H1 (cell line): ENCODE measurements around the gene PRKAG1. TPM values are rescaled to one million over a fixed set of nuclear protein-coding genes. Genes with fewer than 3 reads are reported as not detected.

Source experiments
- CTCF ChIA-PET: fragments of 300-600 bp; sonication (Branson Sonifier 250); formaldehyde crosslinking; loops from one replicate; lab custom pipeline; 2021; ENCODE audit not compliant: partially characterized antibody; lab: Charles Lee
- POLR2A ChIA-PET: fragments of 300-600 bp; sonication (Branson Sonifier 250); formaldehyde crosslinking; loops from one replicate; lab custom pipeline; 2021; ENCODE audit warnings: inconsistent platforms; ENCODE audit not compliant: partially characterized antibody; lab: Charles Lee
- DNase-seq, 2 experiments: peaks; one replicate each; pipeline versions ENCODE4 v3.0.0 to v3.0.0-alpha.2; 2010 to 2022; ENCODE audit warnings: low spot score in 2 of 2, low read depth in 1 of 2, mixed read lengths in 1 of 2
- FAIRE-seq: peaks from 2 replicates; lab custom pipeline; 2011; peaks lifted over from hg19 to GRCh38; lab: Jason Lieb, UNC
- H2AFZ ChIP-seq: 2 replicates; pipeline ENCODE4 v1.8.1; 2012; ENCODE audit warnings: low read length, inconsistent platforms
- H2AK5ac ChIP-seq: 2 replicates; pipeline ENCODE4 v1.6.1; 2013; ENCODE audit warnings: low read depth, low read length
- H2BK120ac ChIP-seq: replicated peaks from 2 replicates; pipeline ENCODE3; 2013; ENCODE audit warnings: low read depth, low read length, inconsistent platforms
- H2BK12ac ChIP-seq: 2 replicates; pipeline ENCODE4 v1.6.1; 2013; ENCODE audit warnings: low read depth, low read length
- H2BK15ac ChIP-seq: 2 replicates; pipeline ENCODE4 v1.6.1; 2013; ENCODE audit warnings: low read length
- H2BK20ac ChIP-seq: 2 replicates; pipeline ENCODE4 v1.6.1; 2013; ENCODE audit warnings: low read length
- H2BK5ac ChIP-seq: 2 replicates; pipeline ENCODE4 v1.6.1; 2013; ENCODE audit warnings: low read depth, low read length
- H3K14ac ChIP-seq: 2 replicates; pipeline ENCODE4 v1.6.1; 2013; ENCODE audit warnings: inconsistent platforms; ENCODE audit not compliant: insufficient read length
- H3K18ac ChIP-seq: 2 replicates; pipeline ENCODE4 v1.6.1; 2013; ENCODE audit warnings: low read length; ENCODE audit errors: extremely low read depth
- H3K23ac ChIP-seq: 2 replicates; pipeline ENCODE4 v1.6.1; 2013; ENCODE audit warnings: inconsistent platforms; ENCODE audit not compliant: insufficient read length
- H3K23me2 ChIP-seq: 2 replicates; pipeline ENCODE4 v1.6.1; 2013; ENCODE audit warnings: low read depth, low read length
- H3K27ac ChIP-seq: 2 replicates; pipeline ENCODE4 v1.6.1; 2011; ENCODE audit warnings: low read depth, low read length, inconsistent platforms
- H3K27me3 ChIP-seq, 4 experiments: replicated peaks in 1 of 4; 1 replicate in 1 of 4; 2 replicates in 3 of 4; pipeline versions ENCODE4 v1.6.1 to v1.8.1; 2011 to 2013; ENCODE audit warnings: low read length in 3 of 4, mild to moderate bottlenecking in 3 of 4, inconsistent platforms in 2 of 4, mixed read lengths in 2 of 4, moderate library complexity in 1 of 4; ENCODE audit not compliant: control insufficient read depth in 3 of 4, insufficient read depth in 3 of 4; ENCODE audit errors: extremely low read depth in 1 of 4
- H3K36me3 ChIP-seq, 4 experiments: 2 replicates each; pipeline versions ENCODE4 v1.6.1 to v1.8.1; 2011 to 2013; ENCODE audit warnings: mild to moderate bottlenecking in 4 of 4, low read length in 3 of 4, moderate library complexity in 2 of 4, control low read depth in 1 of 4, inconsistent platforms in 1 of 4; ENCODE audit not compliant: insufficient read depth in 4 of 4, control insufficient read depth in 2 of 4
- H3K4ac ChIP-seq: replicated peaks from 2 replicates; pipeline ENCODE3; 2013; ENCODE audit warnings: low read length, low read depth, mixed read lengths, inconsistent platforms; ENCODE audit not compliant: insufficient read length
- H3K4me1 ChIP-seq, 4 experiments: replicated peaks in 1 of 4; 1 replicate in 1 of 4; 2 replicates in 3 of 4; pipeline versions ENCODE4 v1.6.1 to v1.8.1; 2011 to 2013; ENCODE audit warnings: low read length in 3 of 4, inconsistent platforms in 2 of 4, mixed read lengths in 1 of 4; ENCODE audit not compliant: insufficient read depth in 4 of 4, control insufficient read depth in 3 of 4
- H3K4me2 ChIP-seq, 2 experiments: 2 replicates each; pipeline versions ENCODE4 v1.6.1 to v1.8.1; 2011 to 2013; ENCODE audit warnings: low read depth in 2 of 2, low read length in 2 of 2, control low read depth in 1 of 2, inconsistent platforms in 1 of 2, mild to moderate bottlenecking in 1 of 2; ENCODE audit not compliant: insufficient read depth in 1 of 2
- H3K4me3 ChIP-seq, 4 experiments: fragments of 200-600, 300-600 bp in 1 of 4; sonication (generic), shearing (Covaris generic), sonication (Bioruptor Twin) in 1 of 4; 2 replicates each; pipeline versions ENCODE4 v1.5.1 to v1.8.1; 2011 to 2016; ENCODE audit warnings: low read length in 4 of 4, low read depth in 3 of 4, control low read depth in 2 of 4, inconsistent platforms in 2 of 4, mild to moderate bottlenecking in 2 of 4, mixed read lengths in 1 of 4, moderate library complexity in 1 of 4; ENCODE audit not compliant: insufficient read depth in 2 of 4; ENCODE audit errors: extremely low read depth in 1 of 4
- H3K56ac ChIP-seq: replicated peaks from 2 replicates; pipeline ENCODE3; 2013; ENCODE audit warnings: low read depth, mild to moderate bottlenecking, mixed read lengths, low read length, inconsistent platforms; ENCODE audit not compliant: insufficient read length
- H3K79me1 ChIP-seq: 2 replicates; pipeline ENCODE4 v1.6.1; 2013; ENCODE audit warnings: low read depth, low read length, control low read depth
- H3K79me2 ChIP-seq, 2 experiments: 2 replicates each; pipeline versions ENCODE4 v1.6.1 to v1.8.1; 2012 to 2013; ENCODE audit warnings: low read length in 2 of 2, mild to moderate bottlenecking in 2 of 2, inconsistent platforms in 1 of 2; ENCODE audit not compliant: insufficient read depth in 2 of 2, control insufficient read depth in 1 of 2
- H3K9ac ChIP-seq, 4 experiments: replicated peaks in 1 of 4; 1 replicate in 1 of 4; 2 replicates in 3 of 4; pipeline versions ENCODE4 v1.6.1 to v1.8.1; 2011 to 2013; ENCODE audit warnings: low read depth in 3 of 4, low read length in 3 of 4, control low read depth in 2 of 4, mild to moderate bottlenecking in 2 of 4, moderate library complexity in 2 of 4, inconsistent platforms in 1 of 4; ENCODE audit errors: extremely low read depth in 1 of 4
- H3K9me3 ChIP-seq, 2 experiments: 2 replicates each; pipeline versions ENCODE4 v1.6.1 to v1.8.1; 2012 to 2013; ENCODE audit warnings: mild to moderate bottlenecking in 2 of 2, moderate library complexity in 2 of 2, control low read depth in 1 of 2, inconsistent platforms in 1 of 2, low read depth in 1 of 2, low read length in 1 of 2, mixed read lengths in 1 of 2; ENCODE audit not compliant: insufficient read depth in 2 of 2
- H4K20me1 ChIP-seq, 2 experiments: replicated peaks in 1 of 2; 2 replicates each; pipeline versions ENCODE3 to v1.8.1; 2011 to 2013; ENCODE audit warnings: inconsistent platforms in 2 of 2, low read length in 2 of 2, mild to moderate bottlenecking in 1 of 2; ENCODE audit not compliant: insufficient read depth in 2 of 2, control insufficient read depth in 1 of 2
- H4K5ac ChIP-seq: 2 replicates; pipeline ENCODE4 v1.6.1; 2013; ENCODE audit warnings: low read length, low read depth, mixed read lengths, inconsistent platforms; ENCODE audit not compliant: insufficient read length
- H4K8ac ChIP-seq: 2 replicates; pipeline ENCODE4 v1.8.0; 2013; ENCODE audit warnings: mild to moderate bottlenecking, moderate library complexity, low read length, inconsistent platforms; ENCODE audit not compliant: insufficient read depth; ENCODE audit errors: extremely low read depth
- H4K91ac ChIP-seq: replicated peaks from 2 replicates; pipeline ENCODE3; 2013; ENCODE audit warnings: low read length, mixed read lengths, inconsistent platforms; ENCODE audit not compliant: insufficient read length
- ATF3 ChIP-seq: IDR thresholded peaks from 2 replicates; pipeline ENCODE4 v1.6.1; 2011; ENCODE audit warnings: low read depth, mild to moderate bottlenecking, low read length; ENCODE audit not compliant: insufficient read depth
- BACH1 ChIP-seq: IDR thresholded peaks from 2 replicates; pipeline ENCODE4 v1.6.1; 2012; ENCODE audit warnings: low read length, improper control_type of control experiment
- BCL11A ChIP-seq, 2 experiments: IDR thresholded peaks; one replicate each; pipeline ENCODE4 v1.6.1; 2011; ENCODE audit warnings: low read depth in 2 of 2, low read length in 2 of 2, mild to moderate bottlenecking in 2 of 2
- CTCF ChIP-seq, 3 experiments: IDR thresholded peaks; 1 replicate in 2 of 3; 2 replicates in 1 of 3; pipeline versions ENCODE4 v1.5.1 to v1.6.1; 2011; ENCODE audit warnings: low read length in 3 of 3, mild to moderate bottlenecking in 3 of 3, inconsistent platforms in 2 of 3, low read depth in 1 of 3, moderate library complexity in 1 of 3; ENCODE audit not compliant: insufficient read depth in 1 of 3; ENCODE audit errors: control extremely low read depth in 1 of 3
- KDM1A ChIP-seq: fragments of 200-600, 300-600 bp; sonication (generic); IDR thresholded peaks from 2 replicates; pipeline ENCODE4 v1.7.1; 2016; ENCODE audit warnings: mild to moderate bottlenecking, low read length, borderline replicate concordance
- WGBS, 2 experiments: shearing (Covaris generic) in 1 of 2; methylation state at CpG; one replicate each; pipeline versions ENCODE4 v1.1.6 to v1.1.7; 2013 to 2015; ENCODE audit warnings: low lambda C conversion rate in 2 of 2, mixed read lengths in 2 of 2, inconsistent platforms in 1 of 2, low coverage in 1 of 2, missing lambda C conversion rate in 1 of 2; ENCODE audit not compliant: insufficient replicate concordance in 2 of 2, insufficient coverage in 1 of 2, insufficient read length in 1 of 2; ENCODE audit errors: extremely low coverage in 1 of 2, missing lambda C conversion rate in 1 of 2; 5-methylcytosine and 5-hydroxymethylcytosine counted together
- polyA plus RNA-seq, 7 experiments: library from polyadenylated mRNA; depleted of rRNA in 3 of 7; stranded (reverse) in 5 of 7; unstranded in 2 of 7; fragments of >200 nt in 5 of 7; fragments of 200-250 nt in 2 of 7; gene quantifications; 1 replicate in 5 of 7; 2 replicates in 1 of 7; 4 replicates in 1 of 7; pipeline versions ENCODE4 v1.2.1 to v1.2.3, GENCODE V29; 2011 to 2013; ENCODE audit warnings: missing spikeins in 2 of 7, mixed read lengths in 2 of 7
- total RNA-seq: library from RNA; stranded (reverse); fragmentation: NEBNext Ultra II Directional; extraction: Animal tissue kit (Norgen Biotek cat#: 25700); gene quantifications from 2 replicates; pipeline ENCODE4 v1.2.1, GENCODE V29; 2021

Gene PRKAG1
- total and polyA plus RNA-seq, 2 of the 8 experiments (the other 6 are each of a cell fraction or from before 2014, with no cell fraction given) = 38.6 to 57.5 TPM

GRCh38 chr12:48977290-48978281 is 41.0 kb downstream of the PRKAG1 start:
- Histone ChIP-seq H3K27me3 (peaks cover 78 to 99% (median 96%) of the 10 kb centered on the region in 4 experiments), H2BK5ac (no peak overlapping the region), H3K23me2 (peaks cover 15% of the 10 kb centered on the region), H2BK20ac (peak overlapping the region; percentile 35; the same call in 1 of the 2 replicates), H3K79me1 (no peaks in the 10 kb centered on the region), H2BK12ac (peak overlapping the region; percentile 6; the same call in 1 of the 2 replicates), H4K8ac (peak overlapping the region; percentile 51), H2AFZ (no peak overlapping the region), H2BK120ac (no peak overlapping the region), H4K91ac (no peak overlapping the region), H3K14ac (no peak overlapping the region), H3K4me3 (peak overlapping the region in 3 of 4 experiments; percentile 16 to 57 (median 26); a peak in 4 of 8 replicates), H4K5ac (no peak overlapping the region), H3K18ac (no peak overlapping the region), H3K4me2 (peak overlapping the region; percentile 65; a peak in 3 of 4 replicates), H2BK15ac (peak overlapping the region; percentile 72; the same call in 1 of the 2 replicates), H3K27ac (no peak overlapping the region), H3K9ac (no peak overlapping the region), H3K4me1 (peaks cover 0 to 39% (median 30%) of the 10 kb centered on the region in 4 experiments; a peak in 6 of 7 replicates), H3K79me2 (no peaks in the 10 kb centered on the region), H4K20me1 (peaks cover 8 to 14% of the 10 kb centered on the region in 2 experiments), H2AK5ac (peak overlapping the region; percentile 91), H3K56ac (no peak overlapping the region), H3K4ac (no peak overlapping the region), H3K9me3 (no peaks in the 10 kb centered on the region), H3K36me3 (peaks cover 0 to 6% (median 0%) of the 10 kb centered on the region in 4 experiments; a peak in 1 of 8 replicates), H3K23ac (no peak overlapping the region)
- DNase-seq (peak in 1 of 2 experiments; percentile 88), FAIRE-seq (no peak)
- ChIA-PET CTCF (interaction anchor here (0.6 to 40.8 kb wide), 32 partner anchors 7 to 365 kb away, joined by 3 to 1336 read pairs (median 4); partner anchors contain the start of genes ARF3, DDN, DDX23 and FKBP11), POLR2A (interaction anchor here (1.3 to 4.3 kb wide), 4 partner anchors 9 to 112 kb away, joined by 3 to 21 read pairs (median 6); partner anchors contain the start of gene RND1)
- WGBS, 2 experiments = 38% methylated on average over 20 of the region's 50 CpGs; no CpG with 5 or more reads in 1 of the 2 experiments
- TF ChIP-seq ATF3 (0 out of 2 replicates have a peak, but pooled peaks have one; percentile 20), KDM1A (0 out of 2 replicates have a peak, but pooled peaks have one; percentile 55), BACH1 (peak; percentile 82), BCL11A (IDR thresholded peaks at IDR 0.05; ENCODE audit: low read depth in 2 of 2, low read length in 2 of 2) (no peak), CTCF (IDR thresholded peaks at IDR 0.05; ENCODE audit: control extremely low read depth in 1 of 3, insufficient read depth in 1 of 3, low read depth in 1 of 3, low read length in 3 of 3) (peak in 2 of 3 experiments; percentile 63 to 99; a peak in 3 of 4 replicates)
